ENCODE results near the gene TAS1R2.

TAS1R2 gene

DNA sequence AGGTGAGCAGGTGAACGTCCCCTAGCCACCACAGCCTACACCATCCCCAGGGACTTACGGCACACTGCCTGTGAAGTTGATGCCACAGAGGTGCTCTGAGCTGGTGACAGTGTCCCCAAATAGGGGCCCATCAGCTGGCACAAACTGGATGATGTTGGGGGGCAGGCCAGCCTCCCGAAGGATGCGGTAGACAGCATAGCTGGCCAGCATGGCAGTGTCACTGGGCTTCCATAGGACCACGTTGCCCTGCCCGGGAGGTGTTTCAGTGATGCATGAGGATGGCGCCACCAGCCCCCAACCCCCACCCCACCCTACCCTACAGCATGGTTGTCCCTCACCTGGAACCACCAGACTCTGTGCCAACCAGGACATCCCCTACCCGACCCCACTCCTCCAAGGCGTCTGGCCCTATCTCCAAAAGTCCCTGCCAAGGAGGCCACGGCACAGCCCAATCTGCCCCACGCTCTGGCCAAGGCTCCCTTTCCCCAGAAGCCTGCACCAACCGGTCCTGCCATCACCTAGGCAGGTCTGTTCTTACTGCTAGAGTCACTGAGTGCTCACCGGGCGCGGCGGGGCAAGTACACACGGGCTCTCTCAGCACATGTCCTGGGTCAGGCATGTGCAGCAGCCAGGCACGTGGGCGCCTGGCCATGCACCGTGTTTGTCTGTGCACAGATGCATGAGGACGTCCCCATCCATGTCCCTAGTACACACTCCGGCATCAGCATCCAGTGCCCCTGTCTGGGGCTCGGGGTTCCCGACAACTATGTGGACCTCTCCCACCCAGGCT lies 22.4 kb upstream of the TAS1R2 start:
- POLR2A ChIA-PET (ENCODE audit: low non-redundant PET): no interaction called here
- DNase-seq (ENCODE audit: low spot score): no peak
- peak overlapping the region; percentile 37 for H3K27ac ChIP-seq
- TF ChIP-seq, protein P1, sequence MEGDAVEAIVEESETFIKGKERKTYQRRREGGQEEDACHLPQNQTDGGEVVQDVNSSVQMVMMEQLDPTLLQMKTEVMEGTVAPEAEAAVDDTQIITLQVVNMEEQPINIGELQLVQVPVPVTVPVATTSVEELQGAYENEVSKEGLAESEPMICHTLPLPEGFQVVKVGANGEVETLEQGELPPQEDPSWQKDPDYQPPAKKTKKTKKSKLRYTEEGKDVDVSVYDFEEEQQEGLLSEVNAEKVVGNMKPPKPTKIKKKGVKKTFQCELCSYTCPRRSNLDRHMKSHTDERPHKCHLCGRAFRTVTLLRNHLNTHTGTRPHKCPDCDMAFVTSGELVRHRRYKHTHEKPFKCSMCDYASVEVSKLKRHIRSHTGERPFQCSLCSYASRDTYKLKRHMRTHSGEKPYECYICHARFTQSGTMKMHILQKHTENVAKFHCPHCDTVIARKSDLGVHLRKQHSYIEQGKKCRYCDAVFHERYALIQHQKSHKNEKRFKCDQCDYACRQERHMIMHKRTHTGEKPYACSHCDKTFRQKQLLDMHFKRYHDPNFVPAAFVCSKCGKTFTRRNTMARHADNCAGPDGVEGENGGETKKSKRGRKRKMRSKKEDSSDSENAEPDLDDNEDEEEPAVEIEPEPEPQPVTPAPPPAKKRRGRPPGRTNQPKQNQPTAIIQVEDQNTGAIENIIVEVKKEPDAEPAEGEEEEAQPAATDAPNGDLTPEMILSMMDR (conservative IDR thresholded peaks at IDR 0.05; ENCODE audit: low read depth): no peak
- CTCF ChIA-PET: interaction anchor here (0.7 to 0.8 kb wide), 2 partner anchors 284 to 285 kb away, joined by 3 read pairs; no protein-coding TSS in a partner anchor

DNA sequence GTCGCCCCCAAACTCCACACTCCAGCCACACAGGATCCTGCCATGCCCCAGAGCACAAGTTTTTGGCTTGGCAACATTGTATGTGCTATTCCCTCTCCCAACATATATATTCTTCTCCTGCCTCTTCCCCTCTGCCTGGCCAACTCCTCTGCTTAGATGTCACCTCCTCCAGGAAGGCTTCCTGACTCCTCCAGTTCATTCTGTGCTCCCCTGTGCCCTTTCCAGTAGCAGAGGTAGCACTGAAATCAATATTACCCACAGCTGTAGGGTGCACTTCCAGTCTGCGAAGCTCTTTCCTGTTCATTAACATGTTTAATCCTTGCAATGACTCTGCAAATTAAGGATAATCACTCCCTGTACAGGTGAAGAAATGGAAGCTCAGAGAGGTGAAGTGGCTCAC lies 21.7 kb upstream of the TAS1R2 start:
- TF ChIP-seq, protein P1 (conservative IDR thresholded peaks at IDR 0.05; ENCODE audit: low read depth): no peak
- POLR2A ChIA-PET (ENCODE audit: low non-redundant PET): no interaction called here
- H3K27ac ChIP-seq: no peak overlapping the region; the same call in 1 of the 2 replicates
- CTCF ChIA-PET: interaction anchor here (0.7 kb wide), 1 partner anchor 283 kb away, joined by 3 read pairs; no protein-coding TSS in a partner anchor
- DNase-seq (ENCODE audit: low spot score): no peak

DNA sequence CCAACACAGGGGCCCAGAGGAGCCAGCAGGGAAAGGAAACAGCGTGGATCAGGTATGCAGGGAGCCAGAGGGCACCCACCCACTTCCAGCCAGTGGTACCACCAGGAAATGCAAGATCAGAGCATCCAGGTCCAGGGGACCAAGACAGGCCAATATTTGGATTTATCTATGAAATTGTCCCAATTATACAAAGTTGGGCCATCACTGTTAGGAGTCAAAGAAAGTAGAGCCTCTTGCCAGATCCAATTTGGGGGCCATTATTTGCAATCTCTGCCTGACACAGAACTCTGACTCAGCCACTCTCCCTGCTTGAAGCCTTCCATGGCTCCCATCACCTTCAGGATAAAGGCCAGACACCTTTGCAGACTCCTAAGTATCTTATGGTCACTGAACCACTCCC lies 21.1 kb upstream of the TAS1R2 start:
- H3K27ac ChIP-seq: no peak overlapping the region
- CTCF ChIA-PET: no interaction called here
- DNase-seq (ENCODE audit: low spot score): no peak
- POLR2A ChIA-PET (ENCODE audit: low non-redundant PET): no interaction called here
- TF ChIP-seq, protein P1 (conservative IDR thresholded peaks at IDR 0.05; ENCODE audit: low read depth): no peak

DNA sequence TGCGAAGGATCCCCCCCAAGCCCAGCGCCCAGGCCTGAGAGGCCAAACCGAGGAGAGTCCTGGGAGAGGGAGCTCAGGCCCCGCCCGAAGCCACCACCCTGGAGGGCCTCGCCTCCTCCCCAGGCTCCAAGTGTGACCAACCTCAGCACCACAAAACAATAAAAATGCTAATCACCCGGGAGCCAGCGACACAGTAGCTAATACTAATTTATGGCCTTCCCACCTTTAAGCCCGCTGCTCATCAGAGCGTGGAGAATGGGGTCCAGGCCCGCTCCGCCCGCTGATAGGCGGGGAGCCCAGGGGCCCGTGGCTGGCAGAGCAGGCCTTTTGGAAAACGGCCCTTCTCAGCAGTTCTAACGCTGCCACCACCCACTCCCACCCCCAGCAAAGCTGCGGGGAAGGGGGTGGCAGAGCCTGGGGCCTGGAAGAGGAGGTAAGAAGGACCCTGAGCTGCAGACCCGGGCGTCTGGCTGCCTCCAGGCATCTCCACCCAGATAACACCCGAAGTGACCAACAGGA lies 20.4 kb upstream of the TAS1R2 start:
- ChIA-PET CTCF (no interaction called here), POLR2A (ENCODE audit: low non-redundant PET) (no interaction called here)
- H3K27ac ChIP-seq: 0 out of 2 replicates have a peak overlapping the region, but pooled peaks have one; percentile 6
- TF ChIP-seq, protein P1 (conservative IDR thresholded peaks at IDR 0.05; ENCODE audit: low read depth): no peak
- no peak for DNase-seq (ENCODE audit: low spot score)

DNA sequence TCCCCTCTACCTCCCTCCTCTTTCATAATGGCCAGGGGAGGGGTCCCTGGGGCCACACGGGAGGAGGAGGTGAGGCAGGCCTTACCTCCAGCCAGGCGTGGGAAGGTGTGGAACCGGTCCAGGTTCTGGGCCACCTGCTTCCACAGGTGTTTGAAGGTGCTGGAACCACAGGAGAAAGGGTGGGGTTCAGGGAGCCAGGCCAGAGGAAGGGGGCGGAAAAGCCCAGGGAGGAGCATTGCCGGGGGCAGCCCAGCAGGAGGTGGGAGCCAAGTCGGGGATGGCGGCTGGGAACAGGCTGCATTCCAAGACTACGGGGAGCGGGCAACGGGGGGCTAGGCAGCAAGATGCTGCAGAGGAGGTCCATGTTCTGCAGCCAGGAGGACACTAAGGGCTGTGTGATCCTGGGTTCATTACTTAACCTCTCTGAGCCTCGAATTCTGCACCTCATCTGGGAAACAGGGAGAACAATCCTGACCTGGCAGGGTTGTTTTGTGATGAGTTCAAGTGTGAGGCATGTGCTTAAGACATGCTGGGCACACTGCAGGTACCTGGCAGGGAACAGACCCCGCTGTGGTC lies 19.8 kb upstream of the TAS1R2 start:
- ChIA-PET CTCF (no interaction called here), POLR2A (ENCODE audit: low non-redundant PET) (no interaction called here)
- peak overlapping the region; percentile 30 for H3K27ac ChIP-seq
- TF ChIP-seq, protein P1 (conservative IDR thresholded peaks at IDR 0.05; ENCODE audit: low read depth): no peak
- no peak for DNase-seq (ENCODE audit: low spot score)

DNA sequence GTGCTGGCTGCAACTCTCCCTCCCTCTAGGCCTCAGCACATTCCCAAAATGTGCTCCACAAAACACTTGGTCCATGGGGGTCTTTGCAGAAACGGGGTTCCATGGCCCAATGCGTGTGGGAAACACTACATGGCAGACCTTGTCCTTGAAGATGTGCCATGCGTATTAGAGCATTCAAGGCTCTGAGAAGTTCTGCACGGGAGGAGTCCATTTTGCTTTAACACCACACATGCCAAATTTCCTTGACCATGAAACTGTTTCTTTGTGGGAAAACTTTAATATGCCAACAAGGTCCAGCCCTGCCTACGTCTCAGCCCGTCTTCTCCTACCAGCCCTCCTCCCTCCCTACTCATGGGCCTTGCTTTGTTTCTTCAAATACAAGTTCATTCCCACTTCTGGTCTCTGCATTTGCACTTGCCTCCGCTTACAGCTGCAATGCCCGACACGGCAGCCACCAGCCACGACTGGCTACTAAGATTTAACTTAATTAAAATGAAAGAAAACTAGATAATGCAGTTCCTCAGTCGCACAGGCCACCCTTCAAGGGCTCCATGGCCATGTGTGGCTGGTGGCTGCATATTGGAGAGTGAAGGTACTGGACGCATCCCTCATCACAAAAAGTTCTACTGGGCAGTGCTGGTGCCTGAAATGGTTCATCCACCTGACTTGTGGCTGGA lies 19.2 kb upstream of the TAS1R2 start:
- TF ChIP-seq, protein P1 (conservative IDR thresholded peaks at IDR 0.05; ENCODE audit: low read depth): no peak
- peak overlapping the region; percentile 30 for H3K27ac ChIP-seq
- ChIA-PET POLR2A (ENCODE audit: low non-redundant PET) (no interaction called here), CTCF (interaction anchor here (0.6 kb wide), 1 partner anchor 10 kb away, joined by 4 read pairs; no protein-coding TSS in a partner anchor)
- no peak for DNase-seq (ENCODE audit: low spot score)

Measured in RWPE1 (cell line).